GM11168 (cell line): ENCODE data around the gene CLDN14.

ENCODE experiments used
- in situ Hi-C: fragments of 300-500 bp; cut with MboI; formaldehyde crosslinking; loops from one replicate; pipeline ENCODE4 v1.12.0; 2022; ENCODE audit warnings: low sequenced_read_pairs; ENCODE audit not compliant: unreplicated experiment

CLDN14 gene

GRCh38 chr21:36504067-36505058 lies 24.4 kb upstream of the CLDN14 start:
- in situ Hi-C loops = loop anchor here (5.0 kb wide), 2 partner anchors 38 to 82 kb away; no protein-coding TSS in a partner anchor

- in situ Hi-C loops = loop anchor here (5.0 kb wide), 2 partner anchors 40 to 80 kb away; no protein-coding TSS in a partner anchor
Observed at GRCh38 chr21:36502365-36502764, 22.4 kb upstream of the CLDN14 start.

- in situ Hi-C loops = loop anchor here (5.0 kb wide), 2 partner anchors 41 to 79 kb away; no protein-coding TSS in a partner anchor
Observed at GRCh38 chr21:36501589-36501892, 21.6 kb upstream of the CLDN14 start.

GRCh38 chr21:36499578-36500471 lies 19.9 kb upstream of the CLDN14 start:
- in situ Hi-C loops = loop anchor here (5.0 kb wide), 2 partner anchors 42 to 78 kb away; no protein-coding TSS in a partner anchor

- in situ Hi-C loops = no loop called here
Observed at GRCh38 chr21:36494557-36494956, 14.6 kb upstream of the CLDN14 start.

- in situ Hi-C loops = no loop called here
Observed at GRCh38 chr21:36491209-36491910, 11.4 kb upstream of the CLDN14 start.

GRCh38 chr21:36489776-36490165 lies 9.8 kb upstream of the CLDN14 start:
- in situ Hi-C loops = no loop called here

- in situ Hi-C loops = no loop called here
Observed at GRCh38 chr21:36489103-36489775, 9.3 kb upstream of the CLDN14 start.

GRCh38 chr21:36487641-36488307 lies 7.9 kb upstream of the CLDN14 start:
- in situ Hi-C loops = no loop called here

GRCh38 chr21:36486246-36486645 lies 6.3 kb upstream of the CLDN14 start:
- in situ Hi-C loops = no loop called here

GRCh38 chr21:36485476-36485875 lies 5.6 kb upstream of the CLDN14 start:
- in situ Hi-C loops = no loop called here

GRCh38 chr21:36483095-36483494 lies 3.2 kb upstream of the CLDN14 start:
- in situ Hi-C loops = no loop called here

- in situ Hi-C loops = no loop called here
Observed at GRCh38 chr21:36482673-36483072, 2.8 kb upstream of the CLDN14 start.

GRCh38 chr21:36482181-36482580 lies 2.3 kb upstream of the CLDN14 start:
- in situ Hi-C loops = no loop called here

GRCh38 chr21:36481639-36482038 lies 1.7 kb upstream of the CLDN14 start:
- in situ Hi-C loops = no loop called here

- in situ Hi-C loops = no loop called here
Observed at GRCh38 chr21:36480618-36481017, 696 bp upstream of the CLDN14 start.

GRCh38 chr21:36478941-36479340 lies 981 bp downstream of the CLDN14 start:
- in situ Hi-C loops = no loop called here

- in situ Hi-C loops = no loop called here
Observed at GRCh38 chr21:36478207-36478701, 1.7 kb downstream of the CLDN14 start.

- in situ Hi-C loops = no loop called here
Observed at GRCh38 chr21:36477559-36477958, 2.4 kb downstream of the CLDN14 start.
